Naive thymus-derived CD4-positive, alpha-beta T cell (primary cell): ENCODE measurements around the gene RNASE7. TPM values are rescaled to one million over a fixed set of nuclear protein-coding genes. Genes with fewer than 3 reads are reported as not detected.

Source experiments
- ATAC-seq: fragments of 150-1000 bp; cut with Tn5 transposase; 2 replicates; pipeline ENCODE4 v1.10.0; 2021; ENCODE audit warnings: mild to moderate bottlenecking, moderate library complexity
- CTCF ChIA-PET: fragments of 350-600 bp; sonication (Branson Sonifier 250); formaldehyde crosslinking; loops from one replicate; lab custom pipeline; 2021; ENCODE audit warnings: antibody characterized with exemption; lab: Charles Lee
- POLR2A ChIA-PET: fragments of 350-600 bp; sonication (Branson Sonifier 250); formaldehyde crosslinking; loops from one replicate; lab custom pipeline; 2021; ENCODE audit warnings: antibody characterized with exemption, inconsistent platforms; lab: Charles Lee
- DNase-seq, 9 donors: peaks; one replicate each; pipeline versions ENCODE4 v3.0.0 to v3.0.0-alpha.2; 2020 to 2022; ENCODE audit warnings: mixed read lengths in 1 of 9
- H3K27ac ChIP-seq: one replicate; pipeline ENCODE4 v1.7.0; 2013; ENCODE audit warnings: mild to moderate bottlenecking, low read depth, low read length, moderate library complexity
- H3K27me3 ChIP-seq, 2 donors: one replicate each; pipeline ENCODE4 v1.7.0; 2013; ENCODE audit warnings: low read length in 2 of 2, mild to moderate bottlenecking in 2 of 2, moderate library complexity in 2 of 2; ENCODE audit not compliant: control insufficient read depth in 2 of 2, insufficient read depth in 2 of 2
- H3K36me3 ChIP-seq, 3 experiments: 1 replicate in 2 of 3; 2 replicates in 1 of 3; pipeline ENCODE4 v1.7.0; 2013; ENCODE audit warnings: low read length in 3 of 3, mild to moderate bottlenecking in 3 of 3, moderate library complexity in 1 of 3; ENCODE audit not compliant: insufficient read depth in 3 of 3, control insufficient read depth in 2 of 3
- H3K4me1 ChIP-seq, 2 donors: one replicate each; pipeline ENCODE4 v1.7.0; 2013; ENCODE audit warnings: low read length in 2 of 2, mild to moderate bottlenecking in 2 of 2, moderate library complexity in 1 of 2; ENCODE audit not compliant: control insufficient read depth in 2 of 2, insufficient read depth in 2 of 2
- H3K4me3 ChIP-seq: 2 replicates; pipeline ENCODE4 v1.7.0; 2013; ENCODE audit warnings: mild to moderate bottlenecking, low read length
- H3K9me3 ChIP-seq, 3 experiments: 1 replicate in 2 of 3; 2 replicates in 1 of 3; pipeline ENCODE4 v1.7.0; 2013; ENCODE audit warnings: low read length in 3 of 3; ENCODE audit not compliant: control insufficient read depth in 2 of 3
- H3K27ac Mint-ChIP-seq, 9 donors: one replicate each; pipeline ENCODE4 v1.8.0; 2020 to 2022; ENCODE audit warnings: mixed read lengths in 9 of 9, mild to moderate bottlenecking in 8 of 9, moderate library complexity in 5 of 9, inconsistent platforms in 2 of 9
- H3K27me3 Mint-ChIP-seq, 5 donors: one replicate each; pipeline ENCODE4 v1.8.0; 2021 to 2022; ENCODE audit warnings: mixed read lengths in 5 of 5, mild to moderate bottlenecking in 1 of 5
- H3K36me3 Mint-ChIP-seq, 5 donors: one replicate each; pipeline ENCODE4 v1.8.0; 2020 to 2022; ENCODE audit warnings: mixed read lengths in 5 of 5, mild to moderate bottlenecking in 3 of 5, inconsistent platforms in 1 of 5
- H3K4me1 Mint-ChIP-seq, 7 donors: one replicate each; pipeline ENCODE4 v1.8.0; 2020 to 2022; ENCODE audit warnings: mixed read lengths in 7 of 7, mild to moderate bottlenecking in 3 of 7, inconsistent platforms in 1 of 7
- H3K4me3 Mint-ChIP-seq, 10 donors: one replicate each; pipeline ENCODE4 v1.8.0; 2020 to 2022; ENCODE audit warnings: mild to moderate bottlenecking in 10 of 10, mixed read lengths in 10 of 10, moderate library complexity in 6 of 10, inconsistent platforms in 2 of 10
- H3K9me3 Mint-ChIP-seq, 11 donors: one replicate each; pipeline ENCODE4 v1.8.0; 2020 to 2022; ENCODE audit warnings: mixed read lengths in 11 of 11, mild to moderate bottlenecking in 4 of 11, inconsistent platforms in 1 of 11, moderate library complexity in 1 of 11
- intact Hi-C, 2 donors: fragments of 100-400 bp; cut with micrococcal nuclease; formaldehyde crosslinking; loops; one replicate each; pipeline ENCODE4 v1.15.1; 2023
- polyA plus RNA-seq, 2 donors: library from polyadenylated mRNA; unstranded; fragments of 300-500 nt; fragmentation: Illumina TruSeq; gene quantifications; one replicate each; pipeline ENCODE4 v1.2.3, GENCODE V29; 2021
- total RNA-seq, 6 experiments: library from RNA in 5 of 6; stranded (reverse) in 5 of 6; gene quantifications; 1 replicate in 5 of 6; 2 replicates in 1 of 6; pipeline ENCODE4 v1.2.3 and lab custom pipeline; 2021 to 2026

RNASE7 gene, protein sequence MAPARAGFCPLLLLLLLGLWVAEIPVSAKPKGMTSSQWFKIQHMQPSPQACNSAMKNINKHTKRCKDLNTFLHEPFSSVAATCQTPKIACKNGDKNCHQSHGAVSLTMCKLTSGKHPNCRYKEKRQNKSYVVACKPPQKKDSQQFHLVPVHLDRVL
- total RNA-seq (not detected), polyA plus RNA-seq (not detected), total RNA-seq (lab: John Stamatoyannopoulos, UW) (not detected)

- CTCF ChIA-PET = interaction anchor here (2.0 to 4.5 kb wide), 2 partner anchors 26 to 62 kb away, joined by 9 to 178 read pairs; no protein-coding TSS in a partner anchor
Observed at GRCh38 chr14:21041676-21042433, at the start of gene RNASE7. Gene RNASE7 (plus strand): TSS chr14:21042362. CDS start chr14:21042993, 631 bp downstream.

GRCh38 chr14:20996521-20996920 is 45.6 kb upstream of the RNASE7 start:
- peaks cover 19 to 51% (median 28%) of the 10 kb centered on the region in 3 experiments for H3K36me3 ChIP-seq
- POLR2A ChIA-PET = no interaction called here

More at GRCh38 chr14:21041676-21042433, at the start of gene RNASE7:
- Mint-ChIP-seq H3K9me3 (no peaks in the 10 kb centered on the region), H3K4me1 (peaks cover 2 to 9% (median 8%) of the 10 kb centered on the region in 7 donors), H3K4me3 (no peak within 1 kb of the TSS), H3K27me3 (peaks cover 3 to 42% (median 11%) of the 10 kb centered on the region in 5 donors), H3K27ac (no peak within 1 kb of the TSS), H3K36me3 (no peaks in the 10 kb centered on the region)
- Histone ChIP-seq H3K4me3 (no peak within 1 kb of the TSS), H3K27me3 (no peaks in the 10 kb centered on the region), H3K9me3 (no peaks in the 10 kb centered on the region), H3K27ac (no peak within 1 kb of the TSS), H3K36me3 (no peaks in the 10 kb centered on the region), H3K4me1 (no peaks in the 10 kb centered on the region)
- POLR2A ChIA-PET = no interaction called here
- ATAC-seq = peak; percentile 26
- intact Hi-C loops = loop anchor here in 1 of 2 donors (2.0 to 5.0 kb wide), 3 partner anchors 53 to 345 kb away; no protein-coding TSS in a partner anchor
- no peak for DNase-seq

DNA sequence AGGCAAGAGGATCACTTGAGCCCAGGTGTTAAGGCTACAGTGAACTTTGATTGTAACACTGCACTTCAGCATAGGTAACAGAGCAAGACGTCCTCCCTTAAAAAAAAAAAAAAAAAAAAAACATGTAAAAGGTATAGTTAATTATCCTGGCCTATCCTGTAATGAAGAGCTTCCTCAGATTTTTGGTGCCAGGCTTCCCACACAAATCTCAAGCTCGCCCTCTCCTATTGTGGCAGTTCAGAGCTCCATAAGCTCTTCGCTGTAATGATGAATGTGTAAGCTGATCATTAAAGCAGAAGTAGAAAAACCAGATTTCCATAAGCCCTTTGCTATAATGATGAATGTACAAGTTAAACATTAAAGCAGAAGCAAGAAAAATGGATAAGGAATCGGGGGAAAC is 45.0 kb upstream of the RNASE7 start:
- Mint-ChIP-seq H3K9me3 (no peaks in the 10 kb centered on the region), H3K4me3 (peak overlapping the region in 5 of 10 donors; percentile 3 to 69 (median 31)), H3K4me1 (peaks cover 6 to 57% (median 32%) of the 10 kb centered on the region in 7 donors), H3K27ac (peak overlapping the region in 7 of 9 donors; percentile 8 to 80 (median 63)), H3K36me3 (peaks cover 6 to 39% (median 28%) of the 10 kb centered on the region in 5 donors), H3K27me3 (no peaks in the 10 kb centered on the region)
- CTCF ChIA-PET = interaction anchor here (1.0 to 1.3 kb wide), 2 partner anchors 18 to 24 kb away, joined by 4 to 6 read pairs; no protein-coding TSS in a partner anchor
- Histone ChIP-seq H3K9me3 (no peaks in the 10 kb centered on the region), H3K27ac (no peak overlapping the region), H3K4me1 (peaks cover 0 to 4% of the 10 kb centered on the region in 2 donors), H3K4me3 (no peak overlapping the region), H3K27me3 (no peaks in the 10 kb centered on the region), H3K36me3 (peaks cover 19 to 47% (median 28%) of the 10 kb centered on the region in 3 experiments)
- ATAC-seq (no peak), DNase-seq (no peak)
- intact Hi-C loops = no loop called here
- POLR2A ChIA-PET = no interaction called here

More at GRCh38 chr14:20996521-20996920, 45.6 kb upstream of the RNASE7 start:
- H3K27ac ChIP-seq = no peak overlapping the region
- peaks cover 0 to 1% (median 0%) of the 10 kb centered on the region in 11 donors for H3K9me3 Mint-ChIP-seq
- CTCF ChIA-PET = interaction anchor here (1.0 to 1.3 kb wide), 2 partner anchors 19 to 23 kb away, joined by 4 to 6 read pairs; no protein-coding TSS in a partner anchor
- no peaks in the 10 kb centered on the region for H3K27me3 Mint-ChIP-seq
- intact Hi-C loops = no loop called here
- H3K36me3 Mint-ChIP-seq = peaks cover 10 to 44% (median 32%) of the 10 kb centered on the region in 5 donors
- no peak overlapping the region for H3K4me3 ChIP-seq
- H3K4me3 Mint-ChIP-seq = peak overlapping the region in 2 of 10 donors; percentile 20 to 33
- H3K27me3 ChIP-seq = no peaks in the 10 kb centered on the region
- ATAC-seq (no peak), DNase-seq (no peak)
- H3K4me1 ChIP-seq = peaks cover 0 to 4% of the 10 kb centered on the region in 2 donors
- peak overlapping the region in 1 of 9 donors; percentile 9 for H3K27ac Mint-ChIP-seq
- H3K9me3 ChIP-seq = no peaks in the 10 kb centered on the region
- peaks cover 12 to 62% (median 38%) of the 10 kb centered on the region in 7 donors for H3K4me1 Mint-ChIP-seq

DNA sequence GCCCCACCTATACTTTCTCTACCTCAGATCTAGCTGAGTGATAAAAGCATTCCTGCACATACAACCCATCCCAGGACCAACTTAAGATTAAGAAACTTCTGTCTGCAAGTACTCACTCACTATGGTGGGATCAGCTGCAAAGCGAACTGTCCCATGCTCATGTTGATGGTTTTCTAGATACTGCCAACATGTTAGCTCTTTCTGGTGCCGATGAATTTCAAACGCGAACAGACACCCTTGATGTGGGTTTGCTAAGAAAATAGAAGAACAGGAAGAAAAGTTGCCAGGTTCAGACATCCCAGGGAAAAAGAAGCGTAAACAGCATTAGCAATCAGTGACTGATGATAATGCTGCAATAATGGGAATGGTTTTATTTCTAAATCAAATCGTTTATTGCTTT is 44.6 kb upstream of the RNASE7 start:
- Mint-ChIP-seq H3K4me1 (peaks cover 4 to 53% (median 31%) of the 10 kb centered on the region in 7 donors), H3K27ac (peak overlapping the region in 7 of 9 donors; percentile 8 to 80 (median 63)), H3K36me3 (peaks cover 6 to 37% (median 28%) of the 10 kb centered on the region in 5 donors), H3K4me3 (peak overlapping the region in 5 of 10 donors; percentile 3 to 69 (median 31)), H3K27me3 (no peaks in the 10 kb centered on the region), H3K9me3 (no peaks in the 10 kb centered on the region)
- intact Hi-C loops = no loop called here
- Histone ChIP-seq H3K36me3 (peaks cover 19 to 42% (median 27%) of the 10 kb centered on the region in 3 experiments), H3K27ac (no peak overlapping the region), H3K4me1 (peaks cover 0 to 4% of the 10 kb centered on the region in 2 donors), H3K27me3 (no peaks in the 10 kb centered on the region), H3K4me3 (no peak overlapping the region), H3K9me3 (no peaks in the 10 kb centered on the region)
- ChIA-PET CTCF (interaction anchor here (1.0 to 1.3 kb wide), 2 partner anchors 18 to 24 kb away, joined by 4 to 6 read pairs; no protein-coding TSS in a partner anchor), POLR2A (no interaction called here)
- ATAC-seq (no peak), DNase-seq (no peak)

DNA sequence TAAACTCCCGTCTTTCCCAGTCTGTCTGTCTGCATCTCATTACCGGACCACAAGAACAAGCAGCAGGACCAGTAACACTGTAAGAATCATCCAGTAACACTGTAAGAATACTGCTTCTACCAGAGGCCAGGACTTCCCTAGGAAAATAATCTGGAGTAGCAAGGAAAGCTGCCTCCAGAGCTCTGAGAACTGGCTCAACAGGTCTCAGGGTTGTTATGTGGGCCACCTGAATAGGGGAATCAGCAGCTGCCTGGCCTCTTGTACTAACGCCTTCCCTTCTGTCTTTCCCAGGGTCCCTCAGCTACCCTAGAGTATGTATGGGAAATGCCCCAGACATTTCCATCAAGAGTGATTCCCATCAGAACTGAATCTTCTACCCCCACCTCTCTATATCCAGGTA is 44.0 kb upstream of the RNASE7 start:
- Histone ChIP-seq H3K9me3 (no peaks in the 10 kb centered on the region), H3K27me3 (no peaks in the 10 kb centered on the region), H3K27ac (no peak overlapping the region), H3K4me1 (peaks cover 0 to 4% of the 10 kb centered on the region in 2 donors), H3K4me3 (no peak overlapping the region), H3K36me3 (peaks cover 15 to 37% (median 21%) of the 10 kb centered on the region in 3 experiments)
- DNase-seq (no peak), ATAC-seq (no peak)
- no peaks in the 10 kb centered on the region for H3K27me3 Mint-ChIP-seq
- no peaks in the 10 kb centered on the region for H3K9me3 Mint-ChIP-seq
- peak overlapping the region in 4 of 10 donors; percentile 0 to 69 (median 8) for H3K4me3 Mint-ChIP-seq
- H3K27ac Mint-ChIP-seq = peak overlapping the region in 8 of 9 donors; percentile 3 to 72 (median 46)
- ChIA-PET POLR2A (no interaction called here), CTCF (interaction anchor here (1.3 to 1.8 kb wide), 2 partner anchors 14 to 27 kb away, joined by 4 to 8 read pairs; no protein-coding TSS in a partner anchor)
- peaks cover 2 to 50% (median 31%) of the 10 kb centered on the region in 7 donors for H3K4me1 Mint-ChIP-seq
- H3K36me3 Mint-ChIP-seq = peaks cover 6 to 34% (median 26%) of the 10 kb centered on the region in 5 donors
- intact Hi-C loops = no loop called here

DNA sequence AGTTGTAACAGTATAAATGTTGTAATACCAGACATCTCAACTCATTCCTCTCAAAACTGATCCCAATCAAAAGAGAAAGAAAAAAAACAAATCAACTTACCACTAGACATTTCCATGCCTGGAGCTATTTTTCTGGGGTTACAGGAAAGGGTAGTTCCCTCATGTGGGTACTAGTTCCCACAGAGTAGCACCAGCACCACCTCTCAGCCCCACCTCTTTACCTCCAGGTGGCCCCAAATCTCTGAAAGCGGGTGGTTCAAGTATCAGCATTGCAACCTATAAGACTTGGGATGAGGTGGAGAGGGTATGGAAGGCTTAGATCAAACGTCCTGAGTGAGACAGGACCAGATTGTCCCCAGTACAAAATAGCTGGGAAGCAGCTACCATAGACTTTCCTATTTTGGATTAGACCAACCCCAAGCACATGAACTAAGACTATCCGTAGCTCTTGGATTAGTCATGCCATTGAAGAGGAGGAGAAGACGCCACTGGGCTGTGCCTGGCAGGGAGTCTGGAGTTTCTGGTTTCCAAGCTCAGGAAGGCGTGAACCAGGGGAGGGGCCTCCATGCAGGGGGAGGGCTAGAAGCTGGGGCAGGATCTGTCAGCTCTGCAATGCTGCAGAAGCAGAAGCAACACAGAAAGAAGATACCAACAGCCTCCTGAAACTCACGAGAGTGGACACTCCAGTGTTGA is 43.3 kb upstream of the RNASE7 start, which contains the start of gene SLC39A2:
Gene SLC39A2, plus strand, starts transcription at position 620 of the 693 bp plus-strand sequence. CDS start 154 bp downstream, outside the sequence.
- no peak within 1 kb of the TSS for H3K27ac ChIP-seq
- ChIA-PET CTCF (interaction anchor here (0.7 to 1.8 kb wide), 5 partner anchors 13 to 106 kb away, joined by 4 to 8 read pairs (median 4); no protein-coding TSS in a partner anchor), POLR2A (no interaction called here)
- DNase-seq (no peak), ATAC-seq (no peak)
- peaks cover 15 to 31% (median 20%) of the 10 kb centered on the region in 3 experiments for H3K36me3 ChIP-seq
- no peaks in the 10 kb centered on the region for H3K27me3 ChIP-seq
- peaks cover 0 to 4% of the 10 kb centered on the region in 2 donors for H3K4me1 ChIP-seq
- H3K27ac Mint-ChIP-seq = peak within 1 kb of the TSS in 8 of 9 donors; percentile 20 to 72 (median 46)
- no peaks in the 10 kb centered on the region for H3K27me3 Mint-ChIP-seq
- H3K4me3 ChIP-seq = no peak within 1 kb of the TSS
- no peaks in the 10 kb centered on the region for H3K9me3 Mint-ChIP-seq
- peaks cover 1 to 47% (median 31%) of the 10 kb centered on the region in 7 donors for H3K4me1 Mint-ChIP-seq
- H3K9me3 ChIP-seq = no peaks in the 10 kb centered on the region
- H3K36me3 Mint-ChIP-seq = peaks cover 6 to 30% (median 24%) of the 10 kb centered on the region in 5 donors
- intact Hi-C loops = no loop called here
- peak within 1 kb of the TSS in 4 of 10 donors; percentile 0 to 69 (median 8) for H3K4me3 Mint-ChIP-seq
